NCI-H2227 (cell line): Measurements from ENCODE around the gene SZT2.
A peak's percentile ranks its signal among the peaks of the same experiment; 100 is the strongest.

ENCODE experiments used
- DNase-seq: peaks from one replicate; lab custom pipeline; 2025; ENCODE audit not compliant: unreplicated experiment; lab: John Stamatoyannopoulos, UW

SZT2 gene

DNA sequence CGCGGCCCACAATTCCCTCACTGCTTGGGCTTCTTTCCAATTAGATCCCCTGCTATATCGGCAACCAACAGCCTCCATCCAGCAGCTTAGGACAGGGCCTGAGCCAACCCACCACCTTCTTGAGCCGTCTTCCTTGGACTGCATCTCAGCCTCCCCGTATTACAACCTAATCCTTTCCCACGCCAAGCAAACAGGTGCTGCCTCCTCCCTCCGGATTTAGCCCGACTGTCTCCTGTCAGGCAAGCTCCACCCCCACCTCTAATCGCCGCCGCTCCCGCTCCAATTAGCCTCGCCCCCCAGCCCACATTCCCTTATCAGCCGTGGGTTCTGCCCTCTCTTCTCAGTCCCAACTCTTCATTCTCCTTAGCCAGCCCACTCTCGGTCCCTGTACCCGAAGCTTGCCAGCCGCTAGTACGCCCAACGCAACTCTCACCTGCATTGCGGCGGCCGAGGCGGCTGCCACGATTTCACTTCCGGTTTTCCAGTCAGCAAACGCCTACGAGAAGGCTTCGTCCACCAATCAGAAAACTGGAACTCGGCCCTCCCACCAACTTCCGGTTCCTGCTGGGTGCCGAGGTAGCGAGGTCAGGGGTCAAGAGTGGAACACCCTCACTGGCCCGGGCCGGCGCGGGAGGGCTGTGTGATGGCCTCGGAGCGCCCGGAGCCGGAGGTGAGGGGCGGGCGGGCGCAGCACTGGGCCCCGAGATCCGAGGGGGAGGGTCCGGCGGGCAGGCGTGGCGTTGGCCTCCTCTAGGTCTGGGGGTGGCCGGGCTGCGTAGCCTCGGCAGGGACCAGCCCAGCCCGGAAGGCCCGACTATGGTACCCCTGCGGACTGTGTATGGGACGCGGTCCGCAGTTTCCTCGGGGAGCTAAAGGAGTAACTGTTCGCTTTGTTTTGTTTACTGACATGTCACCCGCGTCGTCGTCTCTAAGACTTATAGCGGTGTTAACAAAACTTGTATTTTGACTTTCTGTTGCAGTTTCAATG lies at the start of gene SZT2, which contains the start of gene MED8:
Gene SZT2, plus strand, starts transcription at position 574 of the 988 bp plus-strand sequence. Its CDS starts 70 bp downstream, at position 644.
Gene MED8, minus strand, starts transcription at position 475 of the 988 bp plus-strand sequence. Its CDS starts 36 bp downstream, at position 439.
- peak; percentile 94 for DNase-seq

DNA sequence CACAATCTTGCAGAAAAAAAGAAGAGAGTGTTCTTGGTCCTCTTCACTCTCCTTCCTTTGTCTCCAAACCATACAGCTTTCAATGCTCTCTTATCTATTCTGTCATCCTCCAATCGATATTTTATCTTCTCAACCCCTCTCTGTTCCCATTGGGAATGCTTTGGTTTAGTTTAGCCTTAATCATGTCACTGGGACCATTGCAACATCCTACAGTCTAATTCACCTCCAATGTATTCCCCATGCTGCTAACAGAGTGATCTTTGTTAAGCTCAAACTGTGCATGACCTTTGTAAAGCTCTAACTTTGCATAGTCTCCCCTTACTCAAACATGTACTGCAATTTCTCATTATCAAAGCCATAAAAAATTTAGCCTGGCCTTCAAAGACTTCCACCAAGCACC lies 49.1 kb upstream of the SZT2 start:
- no peak for DNase-seq

DNA sequence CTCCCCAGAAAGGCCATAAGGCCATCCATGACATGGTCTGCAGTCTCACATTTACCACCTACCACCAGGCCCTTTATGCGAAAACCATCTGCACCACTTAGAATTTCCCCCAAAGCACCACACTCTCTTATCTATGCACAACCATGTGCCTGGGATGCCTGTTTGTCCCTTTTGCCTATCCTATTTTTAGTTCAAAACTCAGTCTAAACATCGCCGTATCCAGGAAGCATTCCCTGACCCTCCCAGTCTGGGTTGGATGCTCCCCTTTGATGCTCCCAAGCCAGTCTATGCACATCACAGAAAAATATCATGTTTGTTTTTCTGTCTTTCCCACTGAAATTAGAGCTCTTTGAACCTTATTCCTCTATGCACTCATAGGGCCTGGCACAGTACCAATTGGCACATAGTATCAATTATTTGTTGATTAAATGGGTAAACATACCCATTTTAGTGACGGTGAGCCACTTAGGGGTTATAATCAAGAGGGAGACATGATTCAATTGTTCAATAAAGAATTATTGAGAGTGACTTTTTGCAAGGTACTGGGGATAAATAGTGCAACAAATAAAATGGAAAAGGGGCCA lies 45.3 kb upstream of the SZT2 start:
- DNase-seq = no peak

DNA sequence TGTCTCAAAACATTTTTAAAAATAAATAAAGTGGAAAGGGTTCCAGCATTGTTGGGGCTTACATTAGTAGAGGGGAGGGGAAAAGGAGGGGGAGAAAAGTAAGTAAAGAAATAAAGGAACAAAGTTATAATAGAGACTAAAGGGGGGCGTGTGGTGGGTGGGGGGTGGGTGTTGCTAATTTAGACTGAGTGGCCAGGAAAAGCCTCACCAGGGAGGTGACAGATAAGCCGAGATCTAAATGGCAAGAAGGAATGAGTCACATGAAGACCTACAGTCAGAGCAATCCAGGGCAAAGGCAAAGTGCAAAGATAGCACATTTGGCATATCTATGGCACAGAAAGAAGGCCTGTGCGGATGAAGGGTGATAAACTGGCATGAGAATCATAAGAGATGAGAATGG lies 44.6 kb upstream of the SZT2 start:
- no peak for DNase-seq

DNA sequence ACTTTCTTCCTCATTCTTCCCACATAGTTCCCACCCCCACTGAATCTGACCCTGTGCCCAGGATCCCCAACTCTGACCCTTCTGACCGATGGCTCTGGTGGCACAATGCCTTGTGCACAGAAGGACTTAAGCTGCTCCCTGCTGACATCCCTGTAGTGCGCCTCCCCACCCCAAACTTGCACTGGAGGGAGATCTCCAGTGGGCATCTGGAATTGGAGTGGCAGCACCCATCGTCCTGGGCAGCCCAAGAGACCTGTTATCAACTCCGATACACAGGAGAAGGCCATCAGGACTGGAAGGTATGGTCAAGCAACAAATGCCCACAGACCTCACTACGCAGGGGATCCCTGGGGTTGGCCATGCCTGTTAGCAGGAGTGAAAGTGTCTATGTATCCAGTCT lies 43.1 kb upstream of the SZT2 start:
- no peak for DNase-seq

DNA sequence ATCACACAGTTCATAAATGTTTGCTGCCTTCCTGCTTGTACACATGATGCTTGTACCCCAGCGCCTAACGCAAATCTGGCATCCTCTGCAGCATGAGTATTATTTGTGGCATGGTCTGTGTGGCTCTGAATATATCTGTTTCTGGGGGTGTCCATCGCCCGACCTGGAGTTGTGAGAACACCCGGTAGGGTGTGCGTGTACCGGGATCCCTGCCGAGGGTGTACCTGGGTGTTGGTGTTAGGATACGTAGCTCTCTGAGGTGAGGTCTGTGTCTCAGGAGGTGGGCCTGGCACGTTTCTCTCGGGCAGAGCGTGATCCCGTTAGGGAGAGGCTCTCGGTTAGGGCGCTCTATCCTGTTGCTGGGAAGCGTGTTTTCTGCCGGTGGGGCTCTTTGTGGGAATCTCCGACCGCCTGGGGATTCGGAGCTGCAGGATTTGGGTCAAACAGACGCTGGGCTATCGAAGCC lies 41.3 kb upstream of the SZT2 start:
- peak; percentile 84 for DNase-seq

DNA sequence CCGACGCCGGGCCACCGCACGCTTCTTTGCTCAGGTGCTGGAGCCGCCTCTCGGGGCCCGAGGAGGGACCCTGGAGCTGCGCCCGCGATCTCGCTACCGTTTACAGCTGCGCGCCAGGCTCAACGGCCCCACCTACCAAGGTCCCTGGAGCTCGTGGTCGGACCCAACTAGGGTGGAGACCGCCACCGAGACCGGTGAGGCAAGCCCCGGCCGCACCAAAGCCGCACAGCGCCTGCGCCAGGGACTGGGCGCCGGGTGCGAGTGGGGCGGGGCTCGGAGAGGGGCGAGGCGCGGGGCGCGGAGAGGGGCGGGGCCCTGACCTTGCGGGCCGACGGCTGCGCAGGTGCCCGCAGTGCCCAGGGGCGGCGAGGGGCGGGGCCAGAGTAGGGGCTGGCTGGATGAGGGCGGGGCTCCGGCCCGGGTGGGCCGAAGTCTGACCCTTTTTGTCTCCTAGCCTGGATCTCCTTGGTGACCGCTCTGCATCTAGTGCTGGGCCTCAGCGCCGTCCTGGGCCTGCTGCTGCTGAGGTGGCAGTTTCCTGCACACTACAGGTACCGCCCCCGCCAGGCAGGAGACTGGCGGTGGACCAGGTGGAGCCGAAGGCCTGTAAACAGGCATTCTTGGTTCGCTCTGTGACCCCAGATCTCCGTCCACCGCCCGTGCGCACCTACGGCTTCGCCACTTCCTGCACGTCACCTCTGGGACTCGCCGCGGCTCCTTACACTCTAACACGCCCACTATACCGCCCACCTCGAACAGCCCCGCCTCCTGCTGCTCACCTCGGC lies 40.7 kb upstream of the SZT2 start:
- peak; percentile 97 for DNase-seq

DNA sequence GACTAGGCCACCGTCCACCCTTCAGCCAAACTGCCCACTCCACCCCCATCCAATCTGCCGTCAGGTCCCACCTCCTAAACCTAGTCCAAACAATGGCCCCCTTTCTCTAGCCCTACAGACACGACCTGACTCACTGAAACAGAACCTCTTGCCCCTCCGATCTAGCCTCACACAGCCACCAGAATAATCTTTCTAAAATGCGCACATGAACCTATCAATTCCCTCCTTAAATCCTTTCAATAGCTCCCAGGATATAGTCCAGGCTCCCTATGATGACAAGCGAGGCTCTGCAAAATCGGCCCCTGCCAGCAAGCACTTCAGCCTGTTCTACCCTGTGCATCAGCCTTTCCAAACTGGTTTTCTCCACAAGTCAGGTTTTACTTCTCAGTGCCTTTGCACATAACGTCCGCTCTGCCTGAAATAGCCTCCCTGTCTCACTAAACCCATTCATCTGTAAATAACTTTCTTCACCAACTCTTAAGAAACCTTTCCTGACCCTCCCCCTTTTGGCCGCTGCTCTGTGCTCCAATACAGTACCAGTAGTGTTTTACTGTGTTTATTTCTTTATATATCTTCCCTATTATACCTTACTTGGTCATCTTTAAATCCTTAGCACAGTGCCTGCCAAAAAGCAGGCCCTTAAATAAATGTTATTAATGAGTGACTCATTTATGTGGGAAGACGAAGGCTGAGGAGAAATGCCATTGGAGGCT lies 39.9 kb upstream of the SZT2 start:
- DNase-seq = no peak

DNA sequence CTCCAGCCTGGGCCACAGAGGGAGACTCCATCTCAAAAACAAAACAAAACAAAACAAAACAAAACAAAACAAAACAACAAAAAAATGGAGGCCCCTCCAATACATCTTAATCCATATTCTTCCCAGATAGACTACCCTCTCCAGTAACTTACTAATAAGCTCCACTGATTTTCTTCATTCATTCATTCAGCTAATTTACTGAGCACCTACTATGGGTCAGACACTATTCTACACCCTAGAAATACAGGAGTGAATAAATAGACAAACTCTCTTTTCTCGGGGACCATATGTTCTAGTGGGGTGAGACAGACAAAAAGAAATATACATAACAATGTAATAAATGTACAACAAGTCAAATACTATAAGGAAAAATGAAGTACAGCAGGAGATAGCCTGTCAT lies 38.7 kb upstream of the SZT2 start:
- no peak for DNase-seq

DNA sequence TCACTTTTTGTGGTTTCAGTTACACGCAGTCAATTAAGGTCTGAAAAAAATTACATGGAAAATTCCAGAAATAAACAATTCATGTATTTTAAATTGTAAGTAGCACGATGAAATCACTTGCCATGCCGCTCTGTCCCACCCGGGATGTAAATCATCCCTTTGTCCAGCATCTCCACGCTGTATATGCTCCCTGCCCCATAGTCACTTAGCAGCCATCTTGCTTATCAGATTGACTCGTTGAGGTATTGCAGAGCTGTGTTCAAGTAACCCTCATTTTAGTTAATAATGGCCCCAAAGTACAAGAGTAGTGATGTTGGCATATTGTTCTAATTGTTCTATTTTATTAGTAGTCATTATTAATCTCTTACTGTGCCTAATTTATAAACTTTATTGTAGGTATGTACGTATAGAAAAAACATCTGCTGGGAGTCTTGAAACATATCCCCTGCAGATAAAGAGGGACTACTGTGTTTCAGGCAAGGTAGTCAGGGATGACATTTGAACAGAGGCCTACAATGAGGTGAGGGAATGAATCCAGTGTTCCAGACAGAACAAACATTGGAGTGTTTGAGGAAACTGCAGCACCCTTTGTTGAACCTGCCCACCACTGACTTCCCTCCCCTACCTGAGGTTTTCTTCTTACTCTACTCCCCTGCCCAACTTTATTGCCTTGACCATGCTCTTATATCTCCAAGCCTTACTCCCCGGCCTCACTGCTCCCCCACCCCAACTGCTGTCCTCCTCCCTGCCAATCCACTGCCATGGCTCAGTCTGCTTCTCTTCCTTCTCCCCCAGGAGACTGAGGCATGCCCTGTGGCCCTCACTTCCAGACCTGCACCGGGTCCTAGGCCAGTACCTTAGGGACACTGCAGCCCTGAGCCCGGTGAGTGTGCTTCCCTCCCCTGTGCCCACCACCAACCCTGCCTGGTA lies 38.0 kb upstream of the SZT2 start:
- DNase-seq = no peak

DNA sequence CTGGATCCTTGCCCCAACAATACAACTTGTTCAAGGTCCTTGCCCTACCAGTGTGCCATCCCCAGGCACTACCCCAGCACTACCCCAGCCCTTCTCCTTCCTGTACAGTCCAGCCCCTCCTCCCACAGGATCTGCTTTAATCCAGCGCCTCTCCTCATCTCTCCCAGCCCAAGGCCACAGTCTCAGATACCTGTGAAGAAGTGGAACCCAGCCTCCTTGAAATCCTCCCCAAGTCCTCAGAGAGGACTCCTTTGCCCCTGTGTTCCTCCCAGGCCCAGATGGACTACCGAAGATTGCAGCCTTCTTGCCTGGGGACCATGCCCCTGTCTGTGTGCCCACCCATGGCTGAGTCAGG lies 37.4 kb upstream of the SZT2 start:
- no peak for DNase-seq

DNA sequence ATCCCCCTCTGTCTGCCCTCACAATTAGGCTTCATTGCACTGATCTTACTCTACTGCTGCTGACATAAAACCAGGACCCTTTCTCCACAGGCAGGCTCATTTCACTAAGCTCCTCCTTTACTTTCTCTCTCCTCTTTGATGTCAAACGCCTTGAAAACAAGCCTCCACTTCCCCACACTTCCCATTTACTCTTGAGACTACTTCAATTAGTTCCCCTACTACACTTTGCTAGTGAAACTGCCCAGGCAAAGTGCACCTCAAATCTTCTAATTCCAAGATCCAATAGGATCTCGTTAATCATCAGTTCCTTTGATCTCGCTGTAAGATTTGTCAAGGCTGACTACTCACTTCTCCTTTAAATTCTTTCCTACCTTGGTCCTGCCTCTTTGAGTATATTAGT lies 36.8 kb upstream of the SZT2 start:
- no peak for DNase-seq

DNA sequence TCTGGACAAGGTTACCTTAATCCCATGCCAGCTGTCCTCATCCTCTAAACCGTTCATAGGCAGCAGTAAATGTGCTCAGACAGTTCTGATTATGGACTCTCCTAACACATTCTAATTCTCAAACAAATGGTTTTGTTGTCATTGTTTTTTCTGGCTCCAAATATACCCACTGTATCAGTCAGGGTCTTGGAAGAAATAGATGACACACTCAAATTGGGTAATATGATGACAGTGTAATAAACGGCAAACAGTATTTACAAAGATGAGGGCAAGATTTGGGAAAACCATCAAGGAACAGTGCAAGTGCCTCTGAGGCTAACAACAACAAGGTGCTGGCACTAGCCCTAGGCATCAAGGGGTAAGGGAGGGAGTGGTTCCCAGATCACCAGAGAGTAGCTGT lies 35.2 kb upstream of the SZT2 start:
- DNase-seq = no peak

DNA sequence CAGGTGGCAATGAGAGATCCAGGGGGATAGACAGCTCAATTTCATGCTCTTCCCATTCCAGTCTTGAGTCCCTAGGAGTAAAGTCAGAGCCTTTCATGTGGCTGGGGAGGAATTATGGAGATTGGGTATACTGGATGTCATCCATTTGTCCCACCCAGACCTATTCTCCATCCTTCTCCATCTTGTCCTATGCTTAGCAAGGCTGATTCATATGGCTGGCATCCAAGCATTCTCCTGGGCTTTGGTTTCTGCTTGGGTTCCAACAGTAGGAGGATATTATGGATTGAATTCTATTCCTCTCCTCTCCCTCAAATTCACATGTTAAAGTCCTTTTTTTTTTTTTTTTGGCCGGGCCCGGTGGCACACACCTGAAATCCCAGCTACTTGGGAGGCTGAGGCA lies 34.8 kb upstream of the SZT2 start:
- no peak for DNase-seq

DNA sequence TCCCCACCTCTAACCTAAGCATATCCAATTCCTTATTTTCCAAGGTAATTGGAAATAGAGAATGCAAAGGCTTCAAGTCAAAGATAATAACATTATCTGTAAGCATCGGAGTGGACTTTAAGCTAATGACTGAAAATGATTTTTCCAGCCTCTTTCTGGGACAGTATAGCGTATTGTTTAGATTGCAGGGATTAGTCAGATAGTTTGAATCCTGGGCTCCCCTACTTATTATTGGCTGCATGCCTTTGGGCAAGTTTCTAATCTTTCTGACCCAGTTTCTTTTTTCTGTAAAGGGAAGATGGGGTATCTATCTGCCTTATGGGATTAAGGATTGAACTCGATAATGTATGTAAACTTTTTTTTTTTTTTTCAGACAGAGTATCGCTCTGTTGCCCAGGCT lies 32.4 kb upstream of the SZT2 start:
- DNase-seq = no peak

DNA sequence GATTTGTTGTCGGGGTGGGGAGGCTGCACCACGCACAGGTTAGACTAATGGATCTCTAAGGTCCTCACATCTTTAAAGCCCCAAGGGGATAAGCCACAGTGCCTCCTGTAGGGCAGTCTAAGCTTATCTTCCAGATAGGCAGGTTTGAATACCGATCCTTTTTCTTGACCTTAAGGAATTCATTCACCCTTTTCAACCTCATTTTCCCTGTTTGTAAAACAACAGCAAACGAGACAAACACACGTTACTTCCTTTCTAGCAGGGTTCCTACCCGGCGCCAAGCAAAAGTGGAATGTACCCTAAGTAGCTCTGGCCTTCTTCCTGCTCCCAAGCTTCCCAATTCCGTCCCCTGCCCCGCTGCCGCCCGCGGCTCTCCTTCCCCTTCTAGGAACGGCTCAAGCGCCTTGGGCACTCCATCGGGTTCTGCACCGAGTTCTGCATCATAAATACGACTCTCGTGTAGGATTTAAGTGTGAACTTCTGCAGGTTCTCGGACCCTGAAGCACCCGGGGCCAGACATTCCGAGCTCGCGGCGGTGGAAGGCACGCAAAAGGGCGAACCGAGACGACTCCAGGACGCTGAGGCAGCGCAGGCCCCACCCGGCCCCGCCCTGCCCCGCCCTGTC lies 31.5 kb upstream of the SZT2 start:
- peak; percentile 72 for DNase-seq

DNA sequence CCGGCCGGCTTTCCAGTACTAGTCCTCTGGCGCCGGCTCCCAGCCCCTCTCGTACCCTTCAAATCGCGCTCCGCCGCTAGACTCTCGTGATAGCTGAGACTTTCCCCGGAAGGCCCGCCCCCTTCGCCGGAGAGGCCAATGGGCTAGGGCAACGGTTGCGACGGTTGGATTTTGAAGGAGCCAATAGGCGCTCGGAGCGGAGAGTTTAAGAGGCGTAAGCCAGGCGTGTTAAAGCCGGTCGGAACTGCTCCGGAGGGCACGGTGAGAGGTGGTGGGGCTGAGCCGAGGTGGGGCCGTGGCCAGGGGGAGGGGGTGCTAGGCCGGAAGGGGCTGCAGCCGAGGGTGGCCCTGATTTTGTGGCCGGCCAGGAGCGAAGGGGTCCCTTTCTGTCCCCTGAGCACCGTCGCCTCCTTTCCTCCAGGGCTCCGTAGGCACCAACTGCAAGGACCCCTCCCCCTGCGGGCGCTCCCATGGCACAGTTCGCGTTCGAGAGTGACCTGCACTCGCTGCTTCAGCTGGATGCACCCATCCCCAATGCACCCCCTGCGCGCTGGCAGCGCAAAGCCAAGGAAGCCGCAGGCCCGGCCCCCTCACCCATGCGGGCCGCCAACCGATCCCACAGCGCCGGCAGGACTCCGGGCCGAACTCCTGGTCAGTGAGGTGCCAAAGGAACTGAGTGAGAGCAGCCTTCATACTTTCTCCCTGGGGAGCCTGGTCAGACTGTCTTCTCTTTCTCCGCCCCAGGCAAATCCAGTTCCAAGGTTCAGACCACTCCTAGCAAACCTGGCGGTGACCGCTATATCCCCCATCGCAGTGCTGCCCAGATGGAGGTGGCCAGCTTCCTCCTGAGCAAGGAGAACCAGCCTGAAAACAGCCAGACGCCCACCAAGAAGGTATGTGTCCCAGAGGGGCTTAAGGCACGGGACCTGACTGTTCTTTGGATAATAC lies 30.7 kb upstream of the SZT2 start, which contains the start of gene CDC20:
Gene CDC20, plus strand, starts transcription at position 236 of the 948 bp plus-strand sequence. Its CDS starts 235 bp downstream, at position 471.
- peak; percentile 99 for DNase-seq

DNA sequence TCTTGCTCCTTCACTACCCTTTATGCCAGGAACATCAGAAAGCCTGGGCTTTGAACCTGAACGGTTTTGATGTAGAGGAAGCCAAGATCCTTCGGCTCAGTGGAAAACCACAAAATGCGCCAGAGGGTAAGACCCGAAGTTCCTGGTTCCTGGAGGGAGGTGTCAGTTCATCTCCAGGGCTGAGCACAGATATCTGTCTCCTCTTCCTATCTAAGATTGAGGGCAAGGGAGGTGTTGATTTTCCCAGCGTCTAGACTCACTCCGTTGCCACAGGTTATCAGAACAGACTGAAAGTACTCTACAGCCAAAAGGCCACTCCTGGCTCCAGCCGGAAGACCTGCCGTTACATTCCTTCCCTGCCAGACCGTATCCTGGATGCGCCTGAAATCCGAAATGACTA lies 30.0 kb upstream of the SZT2 start:
- DNase-seq = no peak
